Right atrium auricular region (tissue), 2 donors: Measurements from ENCODE around the gene SH3PXD2B. TPM values are rescaled to one million over a fixed set of nuclear protein-coding genes. Genes with fewer than 3 reads are reported as not detected.
A peak's percentile ranks its signal among the peaks of the same experiment; 100 is the strongest.
"Not testable (repeated sequence)": the region's sequence is repeated elsewhere in the genome, so short reads cannot be mapped to it uniquely, and the experiment has no call there.

Experiments
- DNase-seq: peaks from one replicate; pipeline ENCODE4 v3.0.0-alpha.2; 2019; ENCODE audit warnings: low spot score
- H3K27ac ChIP-seq, 2 donors: fragments of 200-600 bp; sonication (generic); 1 replicate in 1 of 2; 2 replicates in 1 of 2; pipeline ENCODE4 v1.5.1; 2016 to 2019
- H3K27me3 ChIP-seq, 2 donors: fragments of 200-600 bp; sonication (generic); one replicate each; pipeline versions ENCODE4 v1.5.1 to v1.6.0; 2017 to 2019
- H3K36me3 ChIP-seq: fragments of 200-600 bp; sonication (generic); one replicate; pipeline ENCODE4 v1.5.1; 2016
- H3K4me1 ChIP-seq, 2 donors: fragments of 200-600 bp; sonication (generic); one replicate each; pipeline versions ENCODE4 v1.5.1 to v1.6.0; 2017 to 2019
- H3K4me3 ChIP-seq, 2 donors: fragments of 200-600 bp; sonication (generic); 1 replicate in 1 of 2; 2 replicates in 1 of 2; pipeline ENCODE4 v1.5.1; 2017 to 2019; ENCODE audit warnings: mild to moderate bottlenecking in 1 of 2, moderate library complexity in 1 of 2
- H3K9me3 ChIP-seq, 2 donors: fragments of 200-600 bp; sonication (generic); one replicate each; pipeline ENCODE4 v1.5.1; 2019
- total RNA-seq, 2 donors: library from RNA; depleted of rRNA; stranded (reverse); fragments of >200 nt; gene quantifications; one replicate each; pipeline ENCODE4 v1.1.0, GENCODE V29; 2016
- TF ChIP-seq, protein P1 (sequence below), 2 donors: fragments of 200-600 bp; sonication (generic); IDR thresholded peaks; one replicate each; pipeline ENCODE4 v1.5.1; 2019; ENCODE audit warnings: antibody characterized with exemption in 2 of 2

Gene SH3PXD2B
- total RNA-seq, 2 donors from 2014 or later: 7.2 to 13.9 TPM

DNA sequence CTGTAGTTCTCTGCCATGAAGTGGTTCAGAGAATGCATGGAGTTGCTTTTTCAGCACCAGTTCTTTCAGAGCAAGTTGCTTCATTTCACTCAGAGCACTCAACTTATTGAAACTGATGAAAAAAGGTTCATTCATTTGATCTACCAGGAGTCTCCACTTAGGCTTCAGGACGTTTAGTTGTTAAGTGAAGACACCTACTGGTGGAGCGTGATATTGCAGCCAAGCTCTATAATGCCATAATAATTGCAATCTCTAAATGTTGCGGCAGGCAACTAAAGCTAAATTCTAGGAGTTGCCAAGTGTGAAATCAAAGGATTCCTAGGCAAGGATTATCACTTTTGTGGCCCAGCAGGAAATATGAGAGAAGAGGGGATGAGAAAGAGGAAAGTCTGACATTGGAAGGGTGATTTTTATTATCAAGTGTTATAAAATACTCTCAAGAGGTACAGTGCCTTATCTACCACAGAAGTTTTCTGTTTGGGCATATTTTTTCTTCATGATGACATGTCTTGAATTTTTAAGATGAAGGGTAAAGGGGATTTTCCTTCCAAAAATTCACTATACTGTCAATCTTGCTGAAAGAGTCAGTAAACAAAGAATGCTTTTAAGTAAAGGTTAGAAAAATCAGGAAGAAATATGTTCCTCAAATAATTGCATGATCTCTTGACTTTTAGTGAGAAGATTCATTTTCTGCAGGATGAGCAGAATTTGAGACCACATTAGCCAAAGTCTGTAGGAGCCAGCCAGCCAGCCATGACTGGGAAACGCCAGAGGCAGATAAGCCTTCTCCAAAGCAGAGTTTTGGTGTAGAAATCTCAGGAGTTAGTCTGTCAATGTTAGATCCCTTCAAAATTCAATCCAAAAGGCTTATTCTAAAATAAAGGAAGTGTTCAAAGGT, 83.4 kb downstream of the SH3PXD2B start:
- Histone ChIP-seq H3K36me3 (peaks cover 3% of the 10 kb centered on the region), H3K9me3 (peaks cover 4 to 15% of the 10 kb centered on the region in 2 donors), H3K4me3 (no peak overlapping the region), H3K27me3 (no peaks in the 10 kb centered on the region), H3K27ac (no peak overlapping the region), H3K4me1 (no peaks in the 10 kb centered on the region)
- TF ChIP-seq, protein P1, sequence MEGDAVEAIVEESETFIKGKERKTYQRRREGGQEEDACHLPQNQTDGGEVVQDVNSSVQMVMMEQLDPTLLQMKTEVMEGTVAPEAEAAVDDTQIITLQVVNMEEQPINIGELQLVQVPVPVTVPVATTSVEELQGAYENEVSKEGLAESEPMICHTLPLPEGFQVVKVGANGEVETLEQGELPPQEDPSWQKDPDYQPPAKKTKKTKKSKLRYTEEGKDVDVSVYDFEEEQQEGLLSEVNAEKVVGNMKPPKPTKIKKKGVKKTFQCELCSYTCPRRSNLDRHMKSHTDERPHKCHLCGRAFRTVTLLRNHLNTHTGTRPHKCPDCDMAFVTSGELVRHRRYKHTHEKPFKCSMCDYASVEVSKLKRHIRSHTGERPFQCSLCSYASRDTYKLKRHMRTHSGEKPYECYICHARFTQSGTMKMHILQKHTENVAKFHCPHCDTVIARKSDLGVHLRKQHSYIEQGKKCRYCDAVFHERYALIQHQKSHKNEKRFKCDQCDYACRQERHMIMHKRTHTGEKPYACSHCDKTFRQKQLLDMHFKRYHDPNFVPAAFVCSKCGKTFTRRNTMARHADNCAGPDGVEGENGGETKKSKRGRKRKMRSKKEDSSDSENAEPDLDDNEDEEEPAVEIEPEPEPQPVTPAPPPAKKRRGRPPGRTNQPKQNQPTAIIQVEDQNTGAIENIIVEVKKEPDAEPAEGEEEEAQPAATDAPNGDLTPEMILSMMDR (IDR thresholded peaks at IDR 0.05): peak in 1 of 2 donors; percentile 51
- no peak for DNase-seq

DNA sequence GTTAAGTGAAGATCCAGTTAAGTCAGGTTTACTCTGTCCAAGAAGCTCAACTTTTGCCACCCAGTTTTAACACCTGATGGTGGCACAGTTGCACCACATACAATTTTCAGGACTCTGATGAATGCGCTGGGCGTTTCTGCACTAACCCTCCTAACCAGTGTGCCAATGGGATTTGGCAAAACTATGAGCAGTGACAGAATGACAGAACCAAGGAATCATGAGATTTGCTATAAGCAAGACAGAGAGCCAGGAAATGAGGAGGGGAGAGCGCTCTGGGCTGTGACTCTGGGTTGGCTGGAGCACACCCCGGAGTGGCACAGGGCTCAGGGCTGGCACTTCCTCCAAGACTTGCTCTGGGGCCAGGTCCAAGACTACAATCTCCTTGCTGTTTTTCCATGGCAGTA, 84.1 kb downstream of the SH3PXD2B start:
- peaks cover 3% of the 10 kb centered on the region for H3K36me3 ChIP-seq

DNA sequence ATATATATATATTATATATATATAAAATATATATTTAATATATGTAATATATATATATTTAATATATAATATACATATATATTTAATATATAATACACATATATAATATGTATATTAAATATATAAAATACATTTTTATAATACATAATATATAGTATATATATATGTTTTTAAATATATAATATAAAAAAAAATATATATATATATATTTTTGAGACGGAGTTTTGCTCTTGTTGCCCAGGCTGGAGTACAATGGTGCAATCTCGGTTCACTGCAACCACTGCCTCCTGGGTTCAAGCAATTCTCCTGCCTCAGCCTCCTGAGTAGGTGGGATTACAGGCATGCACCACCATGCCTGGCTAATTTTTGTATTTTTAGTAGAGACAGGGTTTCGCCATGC, 85.6 kb downstream of the SH3PXD2B start:
- not testable (repeated sequence) for H3K36me3 ChIP-seq, H3K27me3 ChIP-seq, H3K4me3 ChIP-seq, DNase-seq, H3K27ac ChIP-seq, H3K4me1 ChIP-seq
- peaks cover 4 to 15% of the 10 kb centered on the region in 2 donors for H3K9me3 ChIP-seq

More for the DNA sequence above, 84.1 kb downstream of the SH3PXD2B start:
- Histone ChIP-seq H3K4me1 (no peaks in the 10 kb centered on the region), H3K9me3 (peaks cover 4 to 15% of the 10 kb centered on the region in 2 donors), H3K4me3 (no peak overlapping the region), H3K27ac (no peak overlapping the region), H3K27me3 (no peaks in the 10 kb centered on the region)
- TF ChIP-seq, protein P1 (IDR thresholded peaks at IDR 0.05): no peak
- no peak for DNase-seq

DNA sequence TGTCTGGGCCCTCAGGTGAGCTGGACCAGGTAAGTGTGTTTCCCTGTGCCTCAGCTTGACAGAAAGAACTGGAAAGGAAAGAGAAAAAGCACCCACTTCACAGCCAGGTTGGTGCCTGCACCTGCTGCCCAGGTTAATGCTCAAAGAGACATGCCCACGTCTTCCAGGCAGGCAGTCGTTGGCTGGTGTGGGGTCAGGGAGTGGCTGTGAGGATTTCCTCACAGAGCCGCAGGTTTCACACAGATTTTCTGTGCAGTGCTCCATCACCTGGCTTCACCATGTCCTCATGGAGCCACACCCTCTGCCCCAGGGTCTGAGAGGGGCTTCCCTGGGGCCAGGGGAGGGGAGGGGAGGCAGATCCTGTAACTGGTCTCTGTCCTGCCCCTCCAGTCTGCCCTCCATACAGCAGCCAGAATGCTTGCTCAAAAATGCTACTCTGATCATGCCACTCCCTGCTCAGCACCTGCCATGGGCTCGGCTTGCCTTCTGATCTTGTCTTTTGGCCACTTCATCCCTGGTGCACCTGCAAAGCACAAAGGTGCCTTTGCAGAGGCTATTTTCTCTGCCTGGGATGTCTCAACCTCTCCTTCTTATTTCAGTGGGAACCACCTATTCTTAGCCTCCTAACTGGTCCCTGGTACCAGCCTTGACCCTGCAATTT, 88.2 kb downstream of the SH3PXD2B start:
- H3K4me3 ChIP-seq: no peak overlapping the region
- H3K27ac ChIP-seq: no peak overlapping the region
- TF ChIP-seq, protein P1 (IDR thresholded peaks at IDR 0.05): no peak
- H3K9me3 ChIP-seq: peaks cover 4 to 7% of the 10 kb centered on the region in 2 donors
- H3K36me3 ChIP-seq: no peaks in the 10 kb centered on the region
- DNase-seq: no peak
- H3K4me1 ChIP-seq: no peaks in the 10 kb centered on the region
- no peaks in the 10 kb centered on the region for H3K27me3 ChIP-seq

DNA sequence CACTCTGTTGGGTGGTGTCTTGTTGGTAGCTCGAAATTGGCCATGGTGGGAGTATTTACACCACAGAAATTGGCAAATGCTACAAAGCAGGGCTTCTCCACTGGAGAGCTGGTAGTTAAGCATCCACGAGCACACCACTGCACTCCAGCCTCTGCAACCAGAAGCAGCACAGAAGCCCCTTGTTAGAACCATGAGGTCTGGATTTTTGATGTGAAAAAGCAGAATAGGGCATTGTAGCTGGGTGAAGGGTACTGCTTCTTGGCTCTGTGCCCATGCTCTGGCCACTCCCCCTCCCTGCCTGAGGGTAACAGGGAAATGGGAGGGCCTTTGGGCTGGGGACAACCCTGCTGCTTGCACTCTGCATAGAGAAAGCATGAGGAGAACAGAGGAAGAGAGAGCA, 89.6 kb downstream of the SH3PXD2B start:
- Histone ChIP-seq H3K36me3 (no peaks in the 10 kb centered on the region), H3K27ac (no peak overlapping the region), H3K4me1 (no peaks in the 10 kb centered on the region), H3K4me3 (no peak overlapping the region), H3K9me3 (no peaks in the 10 kb centered on the region), H3K27me3 (no peaks in the 10 kb centered on the region)
- no peak for DNase-seq
- TF ChIP-seq, protein P1 (IDR thresholded peaks at IDR 0.05): no peak

DNA sequence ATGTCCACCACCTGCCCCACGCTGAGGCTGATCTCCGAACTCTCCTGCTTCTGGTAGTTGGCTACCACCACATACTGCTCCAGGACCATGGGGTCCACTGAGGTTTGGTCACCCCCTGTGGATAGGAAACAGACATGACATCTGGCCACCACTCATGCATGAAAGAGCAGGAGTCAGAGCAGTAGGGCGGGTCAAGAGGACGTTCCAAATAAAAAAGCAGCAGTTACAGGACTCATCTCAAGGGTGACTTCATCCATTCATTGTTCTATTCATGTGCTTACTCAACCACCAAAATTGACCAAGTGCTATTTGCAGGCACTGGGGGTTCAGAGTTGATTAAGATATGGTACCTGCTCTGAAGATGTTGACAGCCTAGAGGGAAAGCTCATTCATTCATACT, 91.6 kb downstream of the SH3PXD2B start:
- TF ChIP-seq, protein P1 (IDR thresholded peaks at IDR 0.05): no peak
- H3K27me3 ChIP-seq: no peaks in the 10 kb centered on the region
- H3K4me1 ChIP-seq: no peaks in the 10 kb centered on the region
- H3K9me3 ChIP-seq: no peaks in the 10 kb centered on the region
- no peak for DNase-seq
- no peak overlapping the region for H3K4me3 ChIP-seq
- H3K36me3 ChIP-seq: peaks cover 11% of the 10 kb centered on the region
- no peak overlapping the region for H3K27ac ChIP-seq
